GM18520 (cell line): ENCODE results near the gene IFRD1.
A peak's percentile ranks its signal among the peaks of the same experiment; 100 is the strongest.
"Not testable (repeated sequence)": the region's sequence is repeated elsewhere in the genome, so short reads cannot be mapped to it uniquely, and the experiment has no call there.

Source experiments
- ATAC-seq: cut with Tn5 transposase; IDR thresholded peaks from one replicate; pipeline ENCODE4 v1.9.1; 2021; ENCODE audit not compliant: unreplicated experiment

IFRD1 gene

GRCh38 chr7:112442210-112442609, 8.1 kb upstream of the IFRD1 start:
- no peak for ATAC-seq

- ATAC-seq = no peak
Measured at GRCh38 chr7:112444505-112444904, 5.8 kb upstream of the IFRD1 start.

- no peak for ATAC-seq
Measured at GRCh38 chr7:112446431-112446830, 3.8 kb upstream of the IFRD1 start.

GRCh38 chr7:112447406-112447805, 2.9 kb upstream of the IFRD1 start:
- ATAC-seq = no peak

GRCh38 chr7:112448381-112448780, 1.9 kb upstream of the IFRD1 start:
- ATAC-seq = no peak

- ATAC-seq = no peak
Measured at GRCh38 chr7:112448891-112449290, 1.4 kb upstream of the IFRD1 start.

- no peak for ATAC-seq
Measured at GRCh38 chr7:112449353-112449752, 907 bp upstream of the IFRD1 start.

GRCh38 chr7:112450807-112451761, 824 bp downstream of the IFRD1 start:
- ATAC-seq = peak; percentile 78

GRCh38 chr7:112452102-112452888, 2.0 kb downstream of the IFRD1 start:
- ATAC-seq = no peak

DNA sequence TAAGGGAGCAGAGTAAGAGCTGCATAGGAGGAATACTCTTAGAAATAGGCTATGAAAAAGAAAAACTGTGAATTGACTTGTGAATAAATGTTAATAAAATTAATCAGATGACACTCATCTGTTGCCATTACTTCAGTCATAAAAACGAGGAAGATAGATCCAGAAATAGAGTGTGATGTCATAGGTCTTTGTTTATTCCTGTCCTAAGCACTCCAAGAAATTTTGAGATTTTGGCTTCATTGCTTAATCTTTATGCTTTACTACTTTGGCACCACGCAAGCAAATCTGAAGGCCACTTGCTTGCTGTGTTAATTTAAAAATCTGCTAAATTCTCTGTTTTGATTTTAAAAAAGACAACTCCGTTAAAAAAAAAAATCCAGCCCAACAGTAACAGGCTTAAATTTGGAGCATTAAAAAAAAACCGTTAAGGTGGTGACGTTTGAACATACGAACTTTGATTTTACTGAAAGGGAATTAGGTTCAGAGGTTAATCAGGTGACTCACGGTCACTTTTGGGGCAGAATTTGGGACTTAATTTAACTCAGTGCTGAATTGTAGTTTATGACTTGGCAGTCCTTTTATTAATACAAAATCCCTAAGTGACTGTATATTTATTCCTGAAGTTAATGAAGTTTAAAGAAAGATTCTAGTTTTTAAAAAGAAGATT, 3.4 kb downstream of the IFRD1 start:
- no peak for ATAC-seq

GRCh38 chr7:112454191-112454590, 3.9 kb downstream of the IFRD1 start:
- not testable (repeated sequence) for ATAC-seq

GRCh38 chr7:112459645-112460044, 9.4 kb downstream of the IFRD1 start:
- no peak for ATAC-seq

DNA sequence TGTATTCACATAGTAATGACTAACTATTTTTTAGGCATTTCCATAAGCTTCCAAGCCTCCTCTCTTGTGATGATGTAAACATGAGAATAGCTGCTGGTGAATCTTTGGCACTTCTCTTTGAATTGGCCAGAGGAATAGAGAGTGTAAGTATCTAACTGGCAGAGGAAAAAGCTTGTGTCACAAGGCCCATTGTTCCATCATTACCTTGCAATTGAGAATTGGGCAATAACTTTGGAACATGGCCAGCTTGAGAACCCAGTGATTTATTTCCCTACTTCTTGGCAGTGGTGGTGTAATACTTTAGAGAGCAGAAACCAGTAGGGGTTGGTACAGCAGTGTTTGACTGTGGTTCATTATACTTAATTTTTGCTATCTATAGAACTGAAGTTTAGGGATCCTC, 12.0 kb downstream of the IFRD1 start:
- ATAC-seq = no peak

DNA sequence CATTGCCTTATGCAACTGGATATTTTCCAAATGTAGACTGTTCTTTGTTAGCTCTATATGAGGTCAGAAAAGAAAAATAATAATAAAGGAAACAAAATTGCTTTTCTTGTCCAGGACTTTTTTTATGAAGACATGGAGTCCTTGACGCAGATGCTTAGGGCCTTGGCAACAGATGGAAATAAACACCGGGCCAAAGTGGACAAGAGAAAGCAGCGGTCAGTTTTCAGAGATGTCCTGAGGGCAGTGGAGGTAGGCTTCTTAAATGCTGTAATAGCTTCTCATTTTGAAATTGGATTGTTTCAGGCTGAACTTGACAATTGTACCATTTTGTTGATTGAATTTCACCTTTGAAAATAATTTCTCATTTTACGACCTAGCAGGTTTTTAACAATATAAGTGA, 17.6 kb downstream of the IFRD1 start:
- ATAC-seq = no peak

DNA sequence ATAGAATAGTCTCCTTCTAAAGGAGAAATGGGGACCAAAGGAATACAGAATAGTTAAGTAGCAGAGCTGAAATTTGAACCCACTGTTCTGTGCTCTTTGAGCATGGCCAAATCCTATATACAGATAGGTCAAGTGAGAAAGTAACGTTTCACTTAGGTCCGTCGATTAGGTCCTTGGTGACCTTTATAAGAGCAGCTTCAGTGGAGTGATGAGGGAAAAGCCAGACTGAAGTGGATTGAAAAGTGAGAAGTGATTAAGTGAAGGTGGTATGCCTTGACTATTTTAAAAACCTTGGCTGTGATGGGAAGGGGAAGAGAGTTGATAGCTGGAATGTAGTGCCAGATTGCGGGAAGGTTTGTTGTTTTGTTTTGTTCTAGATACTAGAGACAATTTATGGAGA, 19.9 kb downstream of the IFRD1 start:
- ATAC-seq = no peak

DNA sequence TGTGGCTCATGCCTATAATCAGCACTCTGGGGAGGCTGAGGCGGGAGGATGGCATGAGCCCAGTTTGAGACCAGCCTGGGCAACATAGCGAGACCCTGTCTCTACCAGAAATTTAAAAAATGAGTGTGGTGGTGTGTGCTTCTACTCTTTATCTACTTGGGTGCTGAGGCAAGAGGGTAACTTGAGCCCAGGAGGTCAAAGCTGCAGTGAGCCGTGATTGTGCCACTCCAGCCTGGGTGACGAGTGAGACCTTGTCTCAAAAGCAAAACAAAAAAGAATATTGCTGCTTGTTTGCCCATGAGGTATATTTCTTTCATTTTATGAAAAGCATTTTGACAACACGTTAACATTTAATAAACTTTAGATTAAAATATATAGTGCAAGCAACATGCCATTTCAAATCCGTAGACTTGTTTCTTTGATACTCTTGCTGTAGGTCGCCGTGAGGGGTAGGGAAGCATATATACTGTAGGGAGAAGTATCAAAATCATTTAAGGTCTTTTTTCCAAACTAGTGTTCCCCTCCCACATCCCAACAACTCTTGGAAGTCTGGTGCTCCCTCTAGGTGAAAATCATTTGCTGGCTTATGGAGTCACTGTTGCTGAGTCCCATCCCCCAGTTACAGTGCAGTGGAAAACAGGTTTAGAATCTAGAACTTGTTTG, 26.3 kb downstream of the IFRD1 start:
- ATAC-seq = no peak

GRCh38 chr7:112481121-112481736, 31.0 kb downstream of the IFRD1 start:
- no peak for ATAC-seq

DNA sequence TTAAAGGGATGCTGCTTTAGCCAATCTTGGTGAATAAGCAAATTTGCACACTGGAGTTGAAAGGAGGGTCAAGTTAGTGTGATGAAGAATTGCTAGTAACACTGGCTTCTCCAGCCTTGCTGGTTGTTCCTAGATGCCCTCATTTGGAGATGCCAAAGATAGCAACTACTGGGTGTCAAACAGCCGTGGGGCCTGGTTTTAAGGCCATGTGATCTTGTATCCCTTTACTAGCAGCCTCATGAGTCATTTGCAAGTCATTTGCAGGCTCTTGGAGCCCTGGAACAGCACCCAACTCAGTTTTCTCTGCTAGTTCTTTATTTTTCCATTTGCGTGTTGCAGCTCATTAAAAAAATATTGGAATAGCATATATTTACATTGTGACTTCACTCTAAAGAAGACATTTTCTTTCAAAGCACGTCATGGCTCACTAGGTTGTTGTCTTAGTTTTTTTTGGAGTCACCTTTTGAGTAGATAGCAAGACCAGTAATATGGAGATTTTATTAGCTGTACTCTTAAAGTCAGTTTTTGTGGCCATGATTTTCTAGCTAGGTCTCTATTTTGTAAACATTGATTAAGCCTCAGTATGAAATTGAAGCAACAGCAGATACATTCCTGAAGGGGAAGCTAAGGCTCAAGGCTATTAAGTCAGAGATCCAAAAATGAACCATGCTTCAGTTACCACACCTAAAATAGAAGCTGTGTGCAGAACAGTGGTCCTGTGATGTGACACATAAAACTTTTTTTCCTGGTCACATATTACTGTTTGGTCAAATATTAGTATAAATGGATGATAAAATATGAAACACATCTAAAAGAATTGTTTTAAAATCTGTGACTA, 31.8 kb downstream of the IFRD1 start:
- no peak for ATAC-seq

DNA sequence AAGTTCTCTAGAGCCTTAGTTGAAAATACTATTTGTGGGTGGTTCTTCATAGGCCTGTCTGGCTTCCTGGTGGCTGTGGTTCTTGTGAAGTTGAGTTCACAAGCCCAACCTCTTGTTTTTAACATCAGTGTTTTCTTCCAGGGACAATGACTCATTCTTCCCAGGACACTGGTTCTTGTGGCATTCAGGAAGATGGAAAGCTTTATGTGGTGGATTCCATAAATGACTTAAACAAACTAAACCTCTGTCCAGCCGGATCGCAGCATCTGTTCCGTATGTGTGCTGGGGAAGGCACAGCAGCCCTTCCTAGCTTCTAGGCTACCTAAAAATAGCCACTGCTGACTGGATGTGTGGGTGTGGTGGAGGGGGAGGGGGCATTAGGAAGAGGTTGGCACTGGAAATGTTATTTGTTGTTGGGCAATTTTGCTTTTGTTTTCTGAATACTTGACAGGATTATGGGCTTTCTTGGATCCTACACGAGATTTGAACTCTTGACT, 34.5 kb downstream of the IFRD1 start:
- no peak for ATAC-seq
